K562 (cell line): ENCODE measurements around the gene ZNF23. TPM values are rescaled to one million over a fixed set of nuclear protein-coding genes. Genes with fewer than 3 reads are reported as not detected.

Source experiments
- ATAC-seq: fragments of 200-7000 bp; cut with Tn5 transposase; 3 replicates; pipeline ENCODE4 v1.9.1; 2020; ENCODE audit warnings: moderate library complexity
- BruUV-seq: library from RNA; stranded (reverse); fragments of 400-500 nt; replicated peaks from 2 replicates; lab custom pipeline; 2021; lab: Mats Ljungman, UMichigan
- CTCF ChIA-PET: fragments of 300-600 bp; formaldehyde crosslinking; extraction: SDS; loops from one replicate; lab custom pipeline; 2021; ENCODE audit warnings: low intra/inter-chr PET ratio; lab: Yijun Ruan, JAX
- POLR2A ChIA-PET: fragments of 300-600, 350-650 bp; sonication (Branson Sonifier 250); formaldehyde crosslinking; extraction: SDS; loops from one replicate; lab custom pipeline; 2021; ENCODE audit warnings: antibody characterized with exemption, inconsistent platforms; lab: Yijun Ruan, JAX
- DNase-seq, 4 experiments: peaks; one replicate each; pipeline versions ENCODE4 v3.0.0 to v3.0.0-alpha.2; 2011 to 2018; ENCODE audit warnings: low spot score in 3 of 4, mixed read lengths in 3 of 4; ENCODE audit errors: extremely low read depth in 1 of 4
- FAIRE-seq: peaks from 2 replicates; lab custom pipeline; 2011; peaks lifted over from hg19 to GRCh38; lab: Jason Lieb, UNC
- H2AFZ ChIP-seq: 2 replicates; pipeline ENCODE4 v1.6.0; 2011; ENCODE audit warnings: low read depth, low read length, control low read depth, inconsistent platforms
- H3K27ac ChIP-seq: fragments of 200-600 bp; 3 replicates; pipeline ENCODE4 v1.8.0; 2011; ENCODE audit warnings: low read depth, mild to moderate bottlenecking, control low read depth, inconsistent platforms, low read length, moderate library complexity, mixed read lengths; ENCODE audit errors: extremely low read depth
- H3K27me3 ChIP-seq, 2 experiments: fragments of 300-600 bp in 1 of 2; 2 replicates in 1 of 2; 3 replicates in 1 of 2; pipeline versions ENCODE4 v1.6.0 to v1.8.0; 2011; ENCODE audit warnings: inconsistent platforms in 2 of 2, low read length in 2 of 2, mild to moderate bottlenecking in 1 of 2, mixed read lengths in 1 of 2, moderate library complexity in 1 of 2; ENCODE audit not compliant: control insufficient read depth in 2 of 2, insufficient read depth in 2 of 2
- H3K36me3 ChIP-seq: fragments of 300-600 bp; 3 replicates; pipeline ENCODE4 v1.8.0; 2011; ENCODE audit warnings: mild to moderate bottlenecking, low read length, inconsistent platforms; ENCODE audit not compliant: control insufficient read depth, insufficient read depth
- H3K4me1 ChIP-seq, 2 experiments: fragments of 200-600 bp in 1 of 2; replicated peaks in 1 of 2; 2 replicates in 1 of 2; 3 replicates in 1 of 2; pipeline versions ENCODE4 v1.5.1 to v1.8.0; 2011; ENCODE audit warnings: inconsistent platforms in 2 of 2, low read length in 2 of 2, mild to moderate bottlenecking in 1 of 2, mixed read lengths in 1 of 2, moderate library complexity in 1 of 2; ENCODE audit not compliant: control insufficient read depth in 2 of 2, insufficient read depth in 2 of 2
- H3K4me2 ChIP-seq: 2 replicates; pipeline ENCODE4 v1.6.1; 2011; ENCODE audit warnings: low read length, control low read depth, inconsistent platforms, mixed read lengths; ENCODE audit not compliant: insufficient read depth
- H3K4me3 ChIP-seq: fragments of 200-600 bp; sonication (generic), shearing (Covaris generic); 2 replicates; pipeline ENCODE4 v1.5.1; 2016; ENCODE audit warnings: control low read depth, inconsistent platforms
- H3K79me2 ChIP-seq: fragments of 200-600 bp; 3 replicates; pipeline ENCODE4 v1.8.0; 2011; ENCODE audit warnings: low read length, inconsistent platforms; ENCODE audit not compliant: control insufficient read depth, insufficient read depth
- H3K9ac ChIP-seq, 2 experiments: 2 replicates each; pipeline versions ENCODE4 v1.6.0 to v1.6.1; 2011; ENCODE audit warnings: low read depth in 2 of 2, low read length in 2 of 2, control low read depth in 1 of 2, inconsistent platforms in 1 of 2, mild to moderate bottlenecking in 1 of 2, mixed read lengths in 1 of 2; ENCODE audit not compliant: insufficient read depth in 1 of 2
- H3K9me1 ChIP-seq: one replicate; pipeline ENCODE4 v1.6.0; 2011; ENCODE audit warnings: inconsistent platforms, mild to moderate bottlenecking, low read length, moderate library complexity; ENCODE audit not compliant: control insufficient read depth, insufficient read depth
- H3K9me3 ChIP-seq: replicated peaks from 2 replicates; pipeline ENCODE4 v1.5.1; 2011; ENCODE audit warnings: low read depth, low read length, inconsistent platforms; ENCODE audit not compliant: control insufficient read depth, insufficient read depth
- H4K20me1 ChIP-seq: replicated peaks from 2 replicates; pipeline ENCODE4 v1.6.1; 2011; ENCODE audit warnings: low read length, inconsistent platforms, mixed read lengths; ENCODE audit not compliant: control insufficient read depth, insufficient read depth
- FOXM1 ChIP-seq, 2 experiments: fragments of 450-650 bp in 1 of 2; sonication (generic) in 1 of 2; formaldehyde crosslinking in 1 of 2; IDR thresholded peaks; 2 replicates each; pipeline versions ENCODE4 v1.6.1 to v1.9.0; 2017 to 2022; ENCODE audit warnings: low read depth in 2 of 2, mild to moderate bottlenecking in 2 of 2, missing genetic modification reagents in 1 of 2, moderate library complexity in 1 of 2
- GATAD2A ChIP-seq: fragments of 450-650 bp; IDR thresholded peaks from 2 replicates; pipeline ENCODE4 v1.6.1; 2017
- HSF4 ChIP-seq: fragments of 250-450 bp; sonication (Bioruptor Pico); IDR thresholded peaks from 2 replicates; pipeline ENCODE4 v2.1.2; 2022; ENCODE audit warnings: mild to moderate bottlenecking, moderate library complexity, borderline replicate concordance
- MAZ ChIP-seq, 2 experiments: fragments of 450-650 bp in 1 of 2; sonication (generic) in 1 of 2; formaldehyde crosslinking; IDR thresholded peaks in 1 of 2; conservative IDR thresholded peaks in 1 of 2; 2 replicates each; pipeline versions ENCODE4 v1.4.0 to v1.5.0; 2020; ENCODE audit warnings: mild to moderate bottlenecking in 1 of 2, missing genetic modification reagents in 1 of 2
- NONO ChIP-seq, 2 experiments: fragments of 200-400 bp in 1 of 2; fragments of 450-650 bp in 1 of 2; formaldehyde crosslinking in 1 of 2; IDR thresholded peaks; 2 replicates each; pipeline ENCODE4 v1.6.1; 2017; ENCODE audit warnings: low read depth in 2 of 2, mild to moderate bottlenecking in 2 of 2, moderate library complexity in 2 of 2, low read length in 1 of 2
- POLR3G ChIP-seq: IDR thresholded peaks from 2 replicates; pipeline ENCODE4 v1.6.1; 2011; ENCODE audit not compliant: insufficient read length, insufficient replicate concordance; ENCODE audit errors: extremely low read depth
- RB1 ChIP-seq: fragments of 450-650 bp; IDR thresholded peaks from 2 replicates; pipeline ENCODE4 v1.6.1; 2017; ENCODE audit warnings: low read depth, mild to moderate bottlenecking
- SRSF1 ChIP-seq: fragments of 200-400 bp; formaldehyde crosslinking; IDR thresholded peaks from 2 replicates; pipeline ENCODE4 v1.6.1; 2017; ENCODE audit warnings: mild to moderate bottlenecking, low read depth, low read length, moderate library complexity
- THRAP3 ChIP-seq: fragments of 450-650 bp; IDR thresholded peaks from 2 replicates; pipeline ENCODE4 v1.6.1; 2016; ENCODE audit warnings: mild to moderate bottlenecking, inconsistent platforms, borderline replicate concordance
- U2AF2 ChIP-seq: fragments of 200-400 bp; formaldehyde crosslinking; optimal IDR thresholded peaks from 2 replicates; pipeline ENCODE3; 2017; ENCODE audit warnings: low read depth, mild to moderate bottlenecking, low read length
- ZNF644 ChIP-seq: fragments of 200-800 bp; sonication (Bioruptor generic); IDR thresholded peaks from 2 replicates; pipeline ENCODE4 v1.6.1; 2016; ENCODE audit warnings: low read depth, missing genetic modification characterization, missing compliant biosample characterization
- WGBS: fragments of 100-300 bp; shearing (Covaris generic); methylation state at CpG from one replicate; pipeline ENCODE4 v1.1.6; 2016; ENCODE audit warnings: low coverage, mixed read lengths; ENCODE audit not compliant: insufficient coverage; ENCODE audit errors: missing lambda C conversion rate; 5-methylcytosine and 5-hydroxymethylcytosine counted together
- in situ Hi-C: fragments of 300-500 bp; cut with MboI; formaldehyde crosslinking; loops from 4 replicates; pipeline ENCODE4 v1.15.0; 2018; ENCODE audit warnings: inconsistent platforms, mixed read lengths
- intact Hi-C: fragments of 100-400 bp; cut with micrococcal nuclease; formaldehyde crosslinking; loops from 2 replicates; pipeline ENCODE4 v1.14.2; 2022
- polyA plus RNA-seq, 8 experiments: library from polyadenylated mRNA; depleted of rRNA in 4 of 8; stranded (reverse) in 5 of 8; unstranded in 3 of 8; fragments of >200 nt; fragmentation: Nextera tagmentation in 2 of 8; fragmentation: Illumina TruSeq in 1 of 8; extraction: Ambion mirVana in 2 of 8; extraction: Trizol in 1 of 8; gene quantifications; 2 replicates each; pipeline versions ENCODE4 v1.2.1 to v1.2.3, GENCODE V29; 2011 to 2014; ENCODE audit warnings: inconsistent platforms in 1 of 8, missing spikeins in 1 of 8
- total RNA-seq, 7 experiments: library from RNA; depleted of rRNA in 6 of 7; stranded (reverse); fragments of >200 nt in 6 of 7; fragmentation: Illumina TruSeq in 2 of 7; extraction: Trizol in 2 of 7; gene quantifications; 2 replicates each; pipeline versions ENCODE4 v1.2.1 to v1.2.3, GENCODE V29; 2011 to 2021; ENCODE audit warnings: low replicate concordance in 1 of 7
- TF ChIP-seq, protein P1 (sequence below): fragments of 250-450 bp; sonication (Bioruptor Pico); IDR thresholded peaks from 2 replicates; pipeline ENCODE4 v1.5.0; 2021
- TF ChIP-seq, protein P2 (sequence below): sonication (generic); formaldehyde crosslinking; IDR thresholded peaks from 2 replicates; pipeline ENCODE4 v1.9.0; 2022; ENCODE audit warnings: mild to moderate bottlenecking, missing genetic modification reagents

ZNF23 gene
- total and polyA plus RNA-seq, 9 of the 15 experiments (the other 6 are each of a cell fraction or from before 2014, with no cell fraction given) = 4.7 to 13.4 (median 11.2) TPM

GRCh38 chr16:71460941-71461340, 1.1 kb downstream of the ZNF23 start:
- 57% methylated on average over 1 of the region's 1 CpG for WGBS
- H4K20me1 ChIP-seq = no peaks in the 10 kb centered on the region
- POLR2A ChIA-PET = no interaction called here
- H3K9me1 ChIP-seq = no peaks in the 10 kb centered on the region
- H3K79me2 ChIP-seq = peaks cover 19% of the 10 kb centered on the region
- CTCF ChIA-PET = no interaction called here
- in situ Hi-C loops (no loop called here), intact Hi-C loops (no loop called here)
- DNase-seq (no peak), ATAC-seq (no peak), FAIRE-seq (no peak)
- TF ChIP-seq FOXM1 (IDR thresholded peaks at IDR 0.05; ENCODE audit: low read depth) = no peak
- no peak for TF ChIP-seq FOXM1 (CRISPR knock-in tag; IDR thresholded peaks at IDR 0.05; ENCODE audit: low read depth)
- TF ChIP-seq ZNF644 = no peak
- no peak for TF ChIP-seq POLR3G
- TF ChIP-seq U2AF2 = no peak
- no peak for TF ChIP-seq GATAD2A
- no peak for TF ChIP-seq SRSF1
- TF ChIP-seq MAZ (CRISPR knock-in tag; conservative IDR thresholded peaks at IDR 0.05 in 1 of 2, IDR thresholded peaks at IDR 0.05 in 1 of 2) = no peak
- no peak for TF ChIP-seq RB1
- TF ChIP-seq, protein P1, sequence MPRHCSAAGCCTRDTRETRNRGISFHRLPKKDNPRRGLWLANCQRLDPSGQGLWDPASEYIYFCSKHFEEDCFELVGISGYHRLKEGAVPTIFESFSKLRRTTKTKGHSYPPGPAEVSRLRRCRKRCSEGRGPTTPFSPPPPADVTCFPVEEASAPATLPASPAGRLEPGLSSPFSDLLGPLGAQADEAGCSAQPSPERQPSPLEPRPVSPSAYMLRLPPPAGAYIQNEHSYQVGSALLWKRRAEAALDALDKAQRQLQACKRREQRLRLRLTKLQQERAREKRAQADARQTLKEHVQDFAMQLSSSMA = no peak
- no peak for TF ChIP-seq NONO (IDR thresholded peaks at IDR 0.05; ENCODE audit: low read depth in 2 of 2, low read length in 1 of 2)
- TF ChIP-seq THRAP3 = no peak
- TF ChIP-seq HSF4 (CRISPR knock-in tag) = no peak
- TF ChIP-seq, protein P2, sequence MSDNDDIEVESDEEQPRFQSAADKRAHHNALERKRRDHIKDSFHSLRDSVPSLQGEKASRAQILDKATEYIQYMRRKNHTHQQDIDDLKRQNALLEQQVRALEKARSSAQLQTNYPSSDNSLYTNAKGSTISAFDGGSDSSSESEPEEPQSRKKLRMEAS (CRISPR knock-in tag) = no peak
- peaks cover 5% of the 10 kb centered on the region; the same call in 2 of the 3 replicates for H3K36me3 ChIP-seq
- H3K9ac ChIP-seq = peak overlapping the region in 1 of 2 experiments; percentile 79; a peak in 3 of 4 replicates
- no peak overlapping the region for H2AFZ ChIP-seq
- peak overlapping the region; percentile 91 for H3K4me2 ChIP-seq
- H3K27ac ChIP-seq = no peak overlapping the region
- no peaks in the 10 kb centered on the region; a peak in 1 of 5 replicates for H3K27me3 ChIP-seq
- H3K9me3 ChIP-seq = no peaks in the 10 kb centered on the region
- peak overlapping the region; percentile 85 for H3K4me3 ChIP-seq
- BruUV-seq = no TSS peak
- H3K4me1 ChIP-seq = peaks cover 4 to 6% of the 10 kb centered on the region in 2 experiments; a peak in 1 of 5 replicates
